A673 (cell line): ENCODE measurements around the gene TFF1. TPM values are rescaled to one million over a fixed set of nuclear protein-coding genes. Genes with fewer than 3 reads are reported as not detected.

ENCODE experiments used
- BruUV-seq: library from RNA; stranded (reverse); fragments of 400-500 nt; replicated peaks from 2 replicates; lab custom pipeline; 2021; lab: Mats Ljungman, UMichigan
- CTCF ChIA-PET: fragments of 300-600 bp; sonication (Branson Sonifier 250); formaldehyde crosslinking; loops from one replicate; lab custom pipeline; 2022; ENCODE audit warnings: antibody characterized with exemption; lab: Charles Lee
- POLR2A ChIA-PET: fragments of 300-600 bp; sonication (Branson Sonifier 250); formaldehyde crosslinking; loops from one replicate; lab custom pipeline; 2022; ENCODE audit warnings: antibody characterized with exemption; ENCODE audit not compliant: low non-redundant PET; lab: Charles Lee
- DNase-seq: peaks from one replicate; pipeline ENCODE4 v3.0.0-alpha.2; 2015; ENCODE audit warnings: low spot score
- H3K27ac ChIP-seq: fragments of 200-600 bp; sonication (generic); 2 replicates; pipeline ENCODE4 v1.5.1; 2016; ENCODE audit warnings: mixed run types, low read depth, mild to moderate bottlenecking, mixed read lengths, antibody characterized with exemption, low read length; ENCODE audit not compliant: poor library complexity, severe bottlenecking
- H3K27me3 ChIP-seq: fragments of 200-600 bp; sonication (generic); replicated peaks from 2 replicates; pipeline ENCODE4 v1.6.1; 2017; ENCODE audit warnings: mixed run types, low read depth, mild to moderate bottlenecking, mixed read lengths, antibody characterized with exemption, low read length; ENCODE audit not compliant: insufficient read depth, poor library complexity
- H3K36me3 ChIP-seq: fragments of 200-600 bp; sonication (generic); 2 replicates; pipeline ENCODE4 v1.6.1; 2016; ENCODE audit warnings: mixed run types, mild to moderate bottlenecking, mixed read lengths, antibody characterized with exemption, low read length; ENCODE audit not compliant: insufficient read depth, poor library complexity, severe bottlenecking
- H3K4me1 ChIP-seq: fragments of 200-600 bp; sonication (generic); 2 replicates; pipeline ENCODE4 v1.6.1; 2017; ENCODE audit warnings: mixed run types, mild to moderate bottlenecking, mixed read lengths, antibody characterized with exemption, low read length; ENCODE audit not compliant: insufficient read depth, poor library complexity, severe bottlenecking
- H3K4me3 ChIP-seq: fragments of 200-600 bp; sonication (generic); 2 replicates; pipeline ENCODE4 v1.5.1; 2016; ENCODE audit warnings: low read depth, mixed run types, mild to moderate bottlenecking, mixed read lengths, low read length; ENCODE audit not compliant: poor library complexity, severe bottlenecking
- H3K9me3 ChIP-seq: fragments of 200-600 bp; sonication (generic); 2 replicates; pipeline ENCODE4 v1.6.1; 2016; ENCODE audit warnings: mixed run types, low read depth, mild to moderate bottlenecking, mixed read lengths, antibody characterized with exemption, low read length; ENCODE audit not compliant: poor library complexity, severe bottlenecking
- CTCF ChIP-seq: fragments of 300-800, 200-600 bp; sonication (generic); conservative IDR thresholded peaks from 2 replicates; pipeline ENCODE4 v1.5.1; 2017; ENCODE audit warnings: low read depth, mild to moderate bottlenecking, antibody characterized with exemption, low read length, moderate library complexity, mixed read lengths
- EZH2 ChIP-seq: fragments of 200-600 bp; sonication (generic); IDR thresholded peaks from 2 replicates; pipeline ENCODE4 v1.6.1; 2017; ENCODE audit warnings: borderline replicate concordance, low read depth, mild to moderate bottlenecking, mixed read lengths, antibody characterized with exemption, low read length; ENCODE audit not compliant: poor library complexity, severe bottlenecking
- intact Hi-C: fragments of 100-400 bp; cut with micrococcal nuclease; formaldehyde crosslinking; loops from one replicate; pipeline ENCODE4 v1.10.0; 2022; ENCODE audit not compliant: unreplicated experiment
- total RNA-seq: library from RNA; stranded (reverse); gene quantifications from 2 replicates; pipeline ENCODE4 v1.2.3, GENCODE V29; 2021

The TFF1 gene
- total RNA-seq, 1 experiment from 2014 or later: not detected

- no peak overlapping the region for H3K27ac ChIP-seq
- H3K27me3 ChIP-seq: no peaks in the 10 kb centered on the region
- intact Hi-C loops: no loop called here
- ChIA-PET POLR2A (no interaction called here), CTCF (no interaction called here)
- H3K36me3 ChIP-seq: no peaks in the 10 kb centered on the region
- no peak for TF ChIP-seq EZH2
- TF ChIP-seq CTCF: no peak
- H3K4me3 ChIP-seq: no peak overlapping the region
- BruUV-seq: no TSS peak
- no peaks in the 10 kb centered on the region for H3K9me3 ChIP-seq
- H3K4me1 ChIP-seq: no peaks in the 10 kb centered on the region
- no peak for DNase-seq
Observed at GRCh38 chr21:42321231-42321630, 45.1 kb downstream of the TFF1 start.

GRCh38 chr21:42320791-42321190 lies 45.5 kb downstream of the TFF1 start:
- TF ChIP-seq EZH2: no peak
- TF ChIP-seq CTCF: no peak
- no peaks in the 10 kb centered on the region for H3K4me1 ChIP-seq
- CTCF ChIA-PET: no interaction called here
- no peak overlapping the region for H3K4me3 ChIP-seq
- BruUV-seq: no TSS peak
- intact Hi-C loops: no loop called here
- H3K27me3 ChIP-seq: no peaks in the 10 kb centered on the region
- no peak overlapping the region for H3K27ac ChIP-seq
- H3K36me3 ChIP-seq: no peaks in the 10 kb centered on the region
- POLR2A ChIA-PET: no interaction called here
- no peak for DNase-seq
- no peaks in the 10 kb centered on the region for H3K9me3 ChIP-seq

- intact Hi-C loops: no loop called here
- DNase-seq: no peak
- POLR2A ChIA-PET: no interaction called here
Observed at GRCh38 chr21:42319851-42320572, 46.3 kb downstream of the TFF1 start.

More at GRCh38 chr21:42319851-42320572, 46.3 kb downstream of the TFF1 start:
- CTCF ChIA-PET: no interaction called here
- H3K27me3 ChIP-seq: no peaks in the 10 kb centered on the region
- H3K27ac ChIP-seq: no peak overlapping the region
- H3K4me3 ChIP-seq: no peak overlapping the region
- no peaks in the 10 kb centered on the region for H3K36me3 ChIP-seq
- TF ChIP-seq CTCF: no peak
- no peak for TF ChIP-seq EZH2
- no TSS peak for BruUV-seq
- no peaks in the 10 kb centered on the region for H3K4me1 ChIP-seq
- no peaks in the 10 kb centered on the region for H3K9me3 ChIP-seq
